GM21360 (cell line): ENCODE data around the gene ZEB1.

Experiments
- ATAC-seq: cut with Tn5 transposase; IDR thresholded peaks from one replicate; pipeline ENCODE4 v1.9.1; 2021; ENCODE audit warnings: mild to moderate bottlenecking, moderate library complexity; ENCODE audit not compliant: unreplicated experiment

ZEB1 gene

DNA sequence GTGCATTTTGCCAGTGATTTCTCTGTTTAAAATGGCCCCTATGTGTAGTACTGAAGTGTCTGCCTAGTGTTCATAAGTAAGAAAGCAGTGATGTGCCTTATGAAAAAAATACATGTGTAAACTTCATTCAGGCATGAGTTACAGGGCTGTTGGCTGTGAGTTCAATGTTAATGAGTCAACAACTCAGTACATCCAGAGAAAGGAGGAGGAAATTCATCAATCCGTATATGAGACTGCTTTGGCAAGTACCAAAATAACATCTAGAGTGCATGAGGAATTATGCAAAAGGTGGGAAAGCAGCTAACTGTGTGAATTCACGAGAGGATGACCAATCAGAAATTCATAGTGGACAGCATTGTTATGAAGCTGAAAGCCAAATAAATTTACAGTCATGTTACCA lies 255.6 kb downstream of the ZEB1 start:
- ATAC-seq, result no peak

DNA sequence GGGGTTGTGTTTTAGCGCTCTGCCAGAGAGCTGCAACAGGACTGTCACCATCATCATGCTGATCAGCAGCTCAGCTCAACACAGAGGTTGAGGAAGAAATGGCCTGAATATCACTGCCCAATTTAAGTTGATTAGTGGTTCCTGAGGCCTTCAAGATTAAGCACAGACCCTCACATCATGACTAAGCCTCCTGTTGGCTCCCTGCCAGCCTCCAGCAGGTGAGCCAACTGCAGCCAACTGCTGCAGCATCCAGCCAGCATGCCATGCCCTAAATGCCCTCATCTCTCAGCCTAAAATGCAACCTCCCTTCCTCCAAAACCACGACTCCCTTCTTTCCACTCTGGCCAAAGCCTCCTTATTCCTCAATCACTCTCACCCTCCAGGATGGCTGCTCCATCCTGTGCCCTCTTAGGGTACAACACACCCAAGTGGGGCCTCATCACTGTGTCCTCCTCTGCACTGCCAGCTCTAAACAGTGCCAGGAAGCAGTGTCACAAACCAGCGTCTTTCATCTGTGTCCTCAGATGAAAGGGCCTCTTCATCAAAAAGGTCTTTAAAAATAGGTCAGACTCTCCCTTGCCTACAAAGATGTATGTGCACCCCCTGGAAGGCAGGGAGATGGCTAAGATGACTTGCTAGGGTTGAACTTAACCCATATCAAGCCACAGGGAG lies 259.3 kb downstream of the ZEB1 start:
- no peak for ATAC-seq

DNA sequence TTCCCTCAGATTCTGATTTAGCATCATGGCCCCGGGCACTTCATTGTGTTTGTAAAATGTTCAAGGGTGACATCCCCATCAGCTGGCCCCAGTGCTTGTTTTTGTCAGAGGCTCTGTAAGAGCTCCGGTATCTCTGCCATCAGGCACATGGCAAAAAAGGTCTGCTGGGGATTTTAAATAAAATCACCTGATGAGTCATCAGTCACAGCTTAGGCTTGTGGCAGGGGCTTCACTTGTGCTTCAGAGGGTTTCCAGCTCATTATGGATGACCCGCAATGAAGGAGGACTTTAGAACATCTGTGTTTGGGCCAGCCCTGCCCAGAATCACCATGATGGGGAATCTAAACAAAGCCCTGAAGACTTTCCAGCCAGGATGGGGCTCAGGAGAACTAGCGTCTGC lies 259.9 kb downstream of the ZEB1 start:
- ATAC-seq, result no peak
